Thyroid gland (tissue), 4 donors: ENCODE measurements around the gene HAO2.

Experiments
- CTCF ChIP-seq, 6 experiments: fragments of 200-600 bp in 3 of 6; fragments of 450-650 bp in 3 of 6; sonication (generic) in 3 of 6; IDR thresholded peaks; one replicate each; pipeline ENCODE4 v1.5.1; 2016 to 2019; ENCODE audit warnings: antibody characterized with exemption in 6 of 6, mild to moderate bottlenecking in 2 of 6, inconsistent platforms in 1 of 6, moderate library complexity in 1 of 6
- POLR2A ChIP-seq, 2 donors: fragments of 450-650 bp; IDR thresholded peaks; one replicate each; pipeline ENCODE4 v1.6.1; 2017; ENCODE audit warnings: antibody characterized with exemption in 2 of 2, mild to moderate bottlenecking in 2 of 2, moderate library complexity in 1 of 2

- TF ChIP-seq CTCF (IDR thresholded peaks at IDR 0.05), result no peak
- no peak for TF ChIP-seq POLR2A (IDR thresholded peaks at IDR 0.05)
These were observed 8.9 kb upstream of the HAO2 start for GRCh38 chr1:119359730-119360129.
